ENCODE measurements around the gene RYR1.

The RYR1 gene

DNA sequence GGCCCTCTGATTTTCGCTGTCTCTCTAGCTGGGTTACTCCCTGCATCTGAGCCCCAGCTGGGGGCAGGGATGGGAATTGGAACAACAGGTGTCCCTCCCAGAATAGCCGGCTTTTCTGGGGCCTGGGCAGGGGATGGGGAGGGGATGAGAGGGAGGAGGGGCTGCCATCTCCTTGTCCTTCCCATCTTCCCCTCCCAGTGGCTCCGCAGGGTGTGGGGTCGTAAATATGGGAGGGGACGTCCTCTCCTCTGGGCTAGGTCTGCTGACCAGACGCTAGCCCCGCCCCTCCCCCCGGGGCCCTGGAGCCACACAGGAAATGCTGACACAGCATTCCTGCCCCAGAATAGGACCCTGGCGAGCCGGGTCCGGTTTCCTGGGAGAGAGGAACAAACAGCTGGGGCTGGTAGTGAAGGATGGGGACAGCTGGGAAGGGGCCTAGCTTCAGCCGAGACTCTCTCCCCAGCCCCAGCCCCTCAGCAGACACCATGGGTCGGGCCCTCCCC is 1.1 kb downstream of the RYR1 start:
- Histone ChIP-seq H3F3A (ENCODE audit: control insufficient read depth, insufficient read depth) (no peaks in the 10 kb centered on the region), H3K27me3 (ENCODE audit: control insufficient read depth, low read length) (0 out of 2 replicates have a peak, but pooled peaks cover 1% of the 10 kb centered on the region), H3K4me3 (ENCODE audit: low read length) (no peak overlapping the region), H3K27ac (ENCODE audit: low read depth, low read length) (no peak overlapping the region), H4K20me1 (ENCODE audit: control insufficient read depth, insufficient read depth, low read depth, low read length) (no peaks in the 10 kb centered on the region), H3K36me3 (ENCODE audit: control insufficient read depth, low read length) (no peaks in the 10 kb centered on the region), H3K4me2 (ENCODE audit: low read length) (no peak overlapping the region), H3K9me2 (replicated peaks; ENCODE audit: control insufficient read depth, low read length) (no peaks in the 10 kb centered on the region), H3K4me1 (ENCODE audit: control insufficient read depth, low read length) (0 out of 2 replicates have a peak, but pooled peaks cover 3% of the 10 kb centered on the region), H3K9me3 (ENCODE audit: control insufficient read depth, insufficient read depth, low read length) (no peaks in the 10 kb centered on the region), H3K79me2 (ENCODE audit: control insufficient read depth, low read length) (no peaks in the 10 kb centered on the region)
- TF ChIP-seq EZH2phosphoT487 (IDR thresholded peaks at IDR 0.05; ENCODE audit: borderline replicate concordance, low read length), result no peak
- TF ChIP-seq, protein P1, sequence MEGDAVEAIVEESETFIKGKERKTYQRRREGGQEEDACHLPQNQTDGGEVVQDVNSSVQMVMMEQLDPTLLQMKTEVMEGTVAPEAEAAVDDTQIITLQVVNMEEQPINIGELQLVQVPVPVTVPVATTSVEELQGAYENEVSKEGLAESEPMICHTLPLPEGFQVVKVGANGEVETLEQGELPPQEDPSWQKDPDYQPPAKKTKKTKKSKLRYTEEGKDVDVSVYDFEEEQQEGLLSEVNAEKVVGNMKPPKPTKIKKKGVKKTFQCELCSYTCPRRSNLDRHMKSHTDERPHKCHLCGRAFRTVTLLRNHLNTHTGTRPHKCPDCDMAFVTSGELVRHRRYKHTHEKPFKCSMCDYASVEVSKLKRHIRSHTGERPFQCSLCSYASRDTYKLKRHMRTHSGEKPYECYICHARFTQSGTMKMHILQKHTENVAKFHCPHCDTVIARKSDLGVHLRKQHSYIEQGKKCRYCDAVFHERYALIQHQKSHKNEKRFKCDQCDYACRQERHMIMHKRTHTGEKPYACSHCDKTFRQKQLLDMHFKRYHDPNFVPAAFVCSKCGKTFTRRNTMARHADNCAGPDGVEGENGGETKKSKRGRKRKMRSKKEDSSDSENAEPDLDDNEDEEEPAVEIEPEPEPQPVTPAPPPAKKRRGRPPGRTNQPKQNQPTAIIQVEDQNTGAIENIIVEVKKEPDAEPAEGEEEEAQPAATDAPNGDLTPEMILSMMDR (IDR thresholded peaks at IDR 0.05; ENCODE audit: low read depth, low read length, poor library complexity, severe bottlenecking), result no peak

DNA sequence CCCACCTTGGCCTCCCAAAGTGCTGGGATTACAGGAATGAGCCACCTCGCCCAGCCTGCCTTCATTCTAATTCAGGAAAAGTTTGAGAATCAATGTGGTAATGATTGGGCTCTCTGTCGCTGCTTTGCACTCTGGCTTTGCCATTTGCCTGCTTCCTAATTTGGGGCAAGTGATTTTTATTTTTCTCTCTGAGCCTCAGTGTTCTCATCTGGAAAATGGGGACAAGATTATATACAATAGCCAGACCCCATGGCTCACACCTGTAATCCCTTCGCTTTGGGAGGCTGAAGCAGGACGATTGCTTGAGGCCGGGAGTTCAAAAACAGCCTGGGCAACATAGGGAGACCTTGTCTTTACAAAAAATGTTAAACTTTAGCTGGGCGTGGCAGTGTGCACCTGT is 3.8 kb downstream of the RYR1 start:
- no peaks in the 10 kb centered on the region for H3K79me2 ChIP-seq (ENCODE audit: control insufficient read depth, low read length)
- H3K4me3 ChIP-seq (ENCODE audit: low read length), result no peak overlapping the region
- H3K27ac ChIP-seq (ENCODE audit: low read depth, low read length), result no peak overlapping the region
- no peaks in the 10 kb centered on the region for H3K9me3 ChIP-seq (ENCODE audit: control insufficient read depth, insufficient read depth, low read length)
- H3K9me2 ChIP-seq (replicated peaks; ENCODE audit: control insufficient read depth, low read length), result no peaks in the 10 kb centered on the region
- TF ChIP-seq, protein P1 (IDR thresholded peaks at IDR 0.05; ENCODE audit: low read depth, low read length, poor library complexity, severe bottlenecking), result no peak
- TF ChIP-seq EZH2phosphoT487 (IDR thresholded peaks at IDR 0.05; ENCODE audit: borderline replicate concordance, low read length), result no peak
- H4K20me1 ChIP-seq (ENCODE audit: control insufficient read depth, insufficient read depth, low read depth, low read length), result no peaks in the 10 kb centered on the region
- no peaks in the 10 kb centered on the region for H3F3A ChIP-seq (ENCODE audit: control insufficient read depth, insufficient read depth)
- no peaks in the 10 kb centered on the region for H3K27me3 ChIP-seq (ENCODE audit: control insufficient read depth, low read length)
- no peak overlapping the region for H3K4me2 ChIP-seq (ENCODE audit: low read length)
- H3K4me1 ChIP-seq (ENCODE audit: control insufficient read depth, low read length), result 0 out of 2 replicates have a peak, but pooled peaks cover 3% of the 10 kb centered on the region
- no peaks in the 10 kb centered on the region for H3K36me3 ChIP-seq (ENCODE audit: control insufficient read depth, low read length)

DNA sequence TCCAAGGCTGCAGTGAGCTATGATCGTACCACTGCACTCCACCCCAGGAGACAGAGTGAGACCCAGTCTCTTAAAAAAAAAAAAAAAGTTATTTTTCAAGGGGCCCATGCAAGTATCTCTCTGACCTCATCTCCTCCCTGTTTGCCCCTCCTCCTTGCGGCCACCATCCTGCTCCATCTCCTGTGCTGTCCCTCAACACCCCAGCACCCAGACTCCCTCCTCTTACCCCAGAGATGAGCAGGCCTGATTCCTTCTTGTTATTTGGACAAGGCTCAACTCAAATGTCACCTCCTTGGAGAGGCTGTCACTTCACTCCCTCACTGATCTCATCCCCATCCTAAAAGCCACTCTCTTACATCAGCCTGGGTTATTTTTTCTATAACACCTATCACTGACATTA is 4.4 kb downstream of the RYR1 start:
- 0 out of 2 replicates have a peak, but pooled peaks cover 3% of the 10 kb centered on the region for H3K4me1 ChIP-seq (ENCODE audit: control insufficient read depth, low read length)
- TF ChIP-seq EZH2phosphoT487 (IDR thresholded peaks at IDR 0.05; ENCODE audit: borderline replicate concordance, low read length), result no peak
- TF ChIP-seq, protein P1 (IDR thresholded peaks at IDR 0.05; ENCODE audit: low read depth, low read length, poor library complexity, severe bottlenecking), result no peak
- no peaks in the 10 kb centered on the region for H3K9me3 ChIP-seq (ENCODE audit: control insufficient read depth, insufficient read depth, low read length)
- H3F3A ChIP-seq (ENCODE audit: control insufficient read depth, insufficient read depth), result no peaks in the 10 kb centered on the region
- no peaks in the 10 kb centered on the region for H3K36me3 ChIP-seq (ENCODE audit: control insufficient read depth, low read length)
- H3K27me3 ChIP-seq (ENCODE audit: control insufficient read depth, low read length), result no peaks in the 10 kb centered on the region
- no peak overlapping the region for H3K27ac ChIP-seq (ENCODE audit: low read depth, low read length)
- H3K4me3 ChIP-seq (ENCODE audit: low read length), result no peak overlapping the region
- H4K20me1 ChIP-seq (ENCODE audit: control insufficient read depth, insufficient read depth, low read depth, low read length), result no peaks in the 10 kb centered on the region
- H3K9me2 ChIP-seq (replicated peaks; ENCODE audit: control insufficient read depth, low read length), result no peaks in the 10 kb centered on the region
- H3K4me2 ChIP-seq (ENCODE audit: low read length), result no peak overlapping the region
- H3K79me2 ChIP-seq (ENCODE audit: control insufficient read depth, low read length), result no peaks in the 10 kb centered on the region
